NCI-H2227 treated with DMSO at 0.1 percent for 48 hours (cell line): Measurements from ENCODE around the gene SH3YL1.

Experiments
- DNase-seq: peaks from one replicate; lab custom pipeline; 2025; lab: John Stamatoyannopoulos, UW

Gene SH3YL1

GRCh38 chr2:256094-256493 lies 7.7 kb downstream of the SH3YL1 start:
- DNase-seq: no peak

GRCh38 chr2:255195-255594 lies 8.6 kb downstream of the SH3YL1 start:
- no peak for DNase-seq

- DNase-seq: no peak
Measured at GRCh38 chr2:254241-254640, 9.6 kb downstream of the SH3YL1 start.

GRCh38 chr2:253202-253638 lies 10.6 kb downstream of the SH3YL1 start:
- DNase-seq: no peak

- DNase-seq: no peak
Measured at GRCh38 chr2:252001-252602, 11.7 kb downstream of the SH3YL1 start.

GRCh38 chr2:249538-250042 lies 14.2 kb downstream of the SH3YL1 start:
- DNase-seq: no peak

- DNase-seq: no peak
Measured at GRCh38 chr2:248724-249123, 15.1 kb downstream of the SH3YL1 start.

GRCh38 chr2:246489-247144 lies 17.2 kb downstream of the SH3YL1 start:
- DNase-seq: no peak

GRCh38 chr2:244547-244946 lies 19.3 kb downstream of the SH3YL1 start:
- DNase-seq: no peak

- no peak for DNase-seq
Measured at GRCh38 chr2:238869-239268, 25.0 kb downstream of the SH3YL1 start.

- no peak for DNase-seq
Measured at GRCh38 chr2:238431-238830, 25.4 kb downstream of the SH3YL1 start.

- no peak for DNase-seq
Measured at GRCh38 chr2:237878-238277, 26.0 kb downstream of the SH3YL1 start.

- no peak for DNase-seq
Measured at GRCh38 chr2:236993-237539, 26.8 kb downstream of the SH3YL1 start.

- DNase-seq: no peak
Measured at GRCh38 chr2:234421-234820, 29.4 kb downstream of the SH3YL1 start.

GRCh38 chr2:233030-233429 lies 30.8 kb downstream of the SH3YL1 start:
- no peak for DNase-seq

- no peak for DNase-seq
Measured at GRCh38 chr2:231521-232185, 32.2 kb downstream of the SH3YL1 start.

GRCh38 chr2:228518-229278 lies 35.1 kb downstream of the SH3YL1 start:
- DNase-seq: no peak

- no peak for DNase-seq
Measured at GRCh38 chr2:228115-228514, 35.7 kb downstream of the SH3YL1 start.

GRCh38 chr2:223971-224760 lies 39.7 kb downstream of the SH3YL1 start:
- no peak for DNase-seq

- DNase-seq: no peak
Measured at GRCh38 chr2:223451-223850, 40.4 kb downstream of the SH3YL1 start.

GRCh38 chr2:216068-216467 lies 47.8 kb downstream of the SH3YL1 start:
- no peak for DNase-seq
